ENCODE results near the gene SEH1L.

GRCh38 chr18:13032173-13032572 is 84.4 kb downstream of the SEH1L start:
- TF ChIP-seq CTCF (IDR thresholded peaks at IDR 0.05; ENCODE audit: borderline replicate concordance, extremely low read depth, low read length, poor library complexity, severe bottlenecking) = no peak
- TF ChIP-seq EZH2 (IDR thresholded peaks at IDR 0.05; ENCODE audit: borderline replicate concordance, low read depth, low read length, severe bottlenecking) = no peak
